G401 (cell line): ENCODE results near the gene AMZ2. TPM values are rescaled to one million over a fixed set of nuclear protein-coding genes. Genes with fewer than 3 reads are reported as not detected.
"Not testable (repeated sequence)": the region's sequence is repeated elsewhere in the genome, so short reads cannot be mapped to it uniquely, and the experiment has no call there.

Experiments
- DNase-seq: peaks from one replicate; pipeline ENCODE4 v3.0.0-alpha.2; 2015; ENCODE audit warnings: low spot score
- in situ Hi-C: cut with HindIII; loops from 2 replicates; pipeline ENCODE4 v1.10.0; 2016; ENCODE audit warnings: low sequenced_read_pairs, mixed read lengths
- total RNA-seq: library from RNA; depleted of rRNA; stranded (reverse); fragments of >200 nt; shearing (Covaris generic); gene quantifications from 2 replicates; pipeline ENCODE4 v1.2.3, GENCODE V29; 2014

The AMZ2 gene
- total RNA-seq, 1 experiment from 2014 or later, result 142 TPM

- no peak for DNase-seq
- in situ Hi-C loops, result no loop called here
Measured at GRCh38 chr17:68239632-68240366, 8.0 kb upstream of the AMZ2 start.

- no peak for DNase-seq
- in situ Hi-C loops, result no loop called here
Measured at GRCh38 chr17:68246271-68247028, 1.4 kb upstream of the AMZ2 start.

- in situ Hi-C loops, result no loop called here
- DNase-seq, result peak; percentile 64
Measured at GRCh38 chr17:68248199-68248825, 469 bp downstream of the AMZ2 start.

DNA sequence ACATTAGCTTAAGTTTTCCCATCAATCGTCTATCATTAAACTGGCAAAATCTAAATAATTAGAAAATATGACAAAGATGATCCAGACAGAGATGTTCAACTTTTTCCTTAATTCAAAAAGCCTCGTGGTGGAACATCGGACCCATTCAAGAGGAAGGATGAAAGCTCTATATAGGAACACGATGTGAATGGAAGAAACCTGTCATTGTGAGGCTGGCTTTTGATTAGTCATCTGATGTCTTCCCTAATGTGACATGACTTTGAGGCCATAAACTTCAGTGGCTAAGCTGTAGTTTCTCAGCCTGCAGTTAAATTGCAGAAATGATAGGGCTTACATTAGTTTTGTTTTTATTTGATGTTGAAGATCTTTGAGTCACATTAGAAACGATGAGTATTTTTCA lies 1.0 kb downstream of the AMZ2 start:
- in situ Hi-C loops, result no loop called here
- DNase-seq, result no peak

DNA sequence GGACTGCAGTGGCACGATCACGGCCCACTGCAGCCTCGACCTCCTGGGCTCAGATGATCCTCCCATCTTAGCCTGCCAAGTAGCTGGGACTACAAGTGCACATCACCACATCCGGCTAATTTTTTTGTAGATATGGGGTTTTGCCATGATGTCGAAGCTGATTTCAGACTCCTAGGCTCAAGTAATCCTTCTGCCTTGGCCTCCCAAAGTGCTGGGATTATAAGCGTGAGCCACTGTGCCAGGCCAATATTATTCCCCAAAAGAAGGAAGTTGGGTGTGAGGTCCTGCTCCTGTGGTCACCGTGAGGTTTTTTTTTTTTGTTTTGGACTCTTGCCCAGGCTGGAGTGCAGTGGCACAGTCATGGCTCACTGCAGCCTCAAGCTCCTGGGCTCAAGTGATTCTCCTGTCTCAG lies 1.5 kb downstream of the AMZ2 start:
- in situ Hi-C loops, result no loop called here

DNA sequence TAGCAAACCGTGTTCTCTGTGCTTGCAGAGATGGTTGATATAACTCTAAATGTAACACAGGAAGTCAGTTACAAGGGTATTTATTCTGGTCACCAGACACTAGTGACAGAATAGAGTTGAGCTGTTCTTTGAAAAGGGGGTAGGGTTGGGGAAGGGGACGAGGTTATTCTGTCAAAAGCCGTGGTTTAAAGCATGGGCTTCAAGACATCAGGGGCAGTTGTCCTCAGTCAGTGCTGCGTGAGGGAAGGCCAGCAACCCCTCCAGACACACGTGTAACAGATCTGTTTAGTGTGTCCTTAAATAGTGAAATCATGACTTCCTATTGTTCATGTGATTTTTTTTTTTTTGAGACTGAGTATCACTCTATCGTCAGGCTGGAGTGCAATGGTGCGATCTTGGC lies 5.6 kb downstream of the AMZ2 start:
- in situ Hi-C loops, DNase-seq: not testable (repeated sequence)

More for the DNA sequence above, 1.5 kb downstream of the AMZ2 start:
- DNase-seq, result no peak

DNA sequence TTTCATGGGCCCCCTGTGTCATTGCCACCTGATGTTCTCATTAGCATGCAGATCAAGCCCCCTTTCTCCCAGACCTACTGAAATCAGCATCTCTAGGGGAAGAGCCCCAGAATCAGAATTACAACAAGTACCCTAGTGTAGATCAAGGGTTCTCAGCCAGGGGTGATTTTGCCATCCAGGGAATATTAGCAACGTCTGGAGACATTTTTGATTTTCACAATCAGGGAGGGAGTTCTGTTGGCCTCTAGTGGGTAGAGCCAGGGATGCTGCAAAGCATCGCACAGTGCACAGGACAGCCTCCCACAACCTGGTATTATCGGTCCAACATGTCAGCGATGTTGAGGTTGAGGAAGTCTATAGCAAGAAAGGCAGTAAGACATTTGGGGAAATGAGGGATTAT lies 7.3 kb downstream of the AMZ2 start:
- no peak for DNase-seq
- in situ Hi-C loops, result no loop called here

DNA sequence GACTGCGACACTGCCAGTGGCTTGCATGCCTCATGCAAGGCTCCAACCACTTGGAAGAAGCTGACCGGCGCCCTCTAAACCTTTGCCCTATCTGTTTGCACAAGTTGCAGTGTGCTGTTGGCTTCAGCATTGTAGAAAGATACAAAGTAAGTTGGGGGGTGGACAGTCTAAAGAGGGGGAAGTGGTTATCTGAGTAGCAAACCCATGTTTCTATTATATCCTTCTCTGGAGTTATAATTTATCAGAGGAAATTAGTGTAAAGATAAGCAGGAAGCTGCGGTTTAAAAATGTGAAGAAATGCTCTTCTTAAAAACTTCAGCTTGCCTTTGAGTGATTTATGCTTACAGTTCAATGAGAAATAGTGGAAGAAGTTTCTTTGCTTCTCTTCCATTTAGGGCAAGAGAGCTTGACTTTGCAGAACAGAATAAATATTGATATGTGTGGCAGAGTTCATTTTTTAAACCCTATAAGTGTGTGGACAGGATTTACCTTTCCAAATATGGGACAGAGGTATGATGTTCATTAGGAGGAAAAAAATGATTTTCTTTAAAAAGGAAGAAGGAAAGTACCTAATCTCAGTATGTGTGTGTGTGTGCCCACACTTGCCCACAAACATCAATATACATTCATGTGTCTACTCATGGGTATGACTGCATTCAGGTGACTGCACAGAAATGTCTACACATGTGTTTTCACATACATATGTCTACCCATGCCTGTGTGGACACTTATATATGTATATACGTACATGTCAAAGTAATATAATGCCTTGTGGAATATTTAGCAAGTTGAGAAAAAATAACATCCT lies 8.1 kb downstream of the AMZ2 start:
- in situ Hi-C loops, result no loop called here
- no peak for DNase-seq

DNA sequence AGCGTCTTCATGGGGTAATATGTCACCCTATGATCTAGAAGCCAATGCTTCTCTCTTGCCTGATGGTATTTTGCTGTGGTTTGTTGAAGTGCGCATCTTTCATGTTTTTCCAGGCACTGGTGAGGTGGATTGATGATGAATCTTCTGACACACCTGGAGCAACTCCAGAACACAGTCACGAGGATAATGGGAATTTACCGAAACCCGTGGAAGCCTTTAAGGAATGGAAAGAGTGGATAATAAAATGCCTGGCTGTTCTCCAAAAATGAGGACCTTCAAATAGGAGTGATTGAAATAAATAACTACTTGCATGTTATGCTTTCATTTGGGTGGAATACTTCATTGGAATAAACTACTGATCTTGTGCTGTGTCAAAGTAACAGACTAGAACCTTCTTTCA lies 8.9 kb downstream of the AMZ2 start:
- in situ Hi-C loops, DNase-seq: not testable (repeated sequence)

- in situ Hi-C loops, result no loop called here
- DNase-seq, result no peak
Measured at GRCh38 chr17:68257934-68258333, 10.1 kb downstream of the AMZ2 start.

GRCh38 chr17:68258890-68259647 lies 11.2 kb downstream of the AMZ2 start:
- DNase-seq, in situ Hi-C loops: not testable (repeated sequence)

DNA sequence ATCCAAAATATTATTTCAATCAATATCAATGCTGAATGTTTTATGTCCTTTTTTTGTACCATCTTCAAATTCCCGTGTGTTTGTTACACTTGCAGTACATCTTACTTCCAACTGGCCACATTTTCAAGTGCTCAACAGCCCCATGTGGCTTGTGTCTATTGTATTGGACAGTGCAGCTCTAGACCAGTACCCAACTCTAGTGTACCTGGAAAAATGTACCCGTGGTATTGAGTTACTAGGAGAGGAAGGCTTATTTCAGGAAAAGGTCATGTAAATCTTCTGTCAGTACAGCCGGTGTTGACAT lies 11.8 kb downstream of the AMZ2 start:
- DNase-seq, result peak; percentile 55
- in situ Hi-C loops, result not testable (repeated sequence)

DNA sequence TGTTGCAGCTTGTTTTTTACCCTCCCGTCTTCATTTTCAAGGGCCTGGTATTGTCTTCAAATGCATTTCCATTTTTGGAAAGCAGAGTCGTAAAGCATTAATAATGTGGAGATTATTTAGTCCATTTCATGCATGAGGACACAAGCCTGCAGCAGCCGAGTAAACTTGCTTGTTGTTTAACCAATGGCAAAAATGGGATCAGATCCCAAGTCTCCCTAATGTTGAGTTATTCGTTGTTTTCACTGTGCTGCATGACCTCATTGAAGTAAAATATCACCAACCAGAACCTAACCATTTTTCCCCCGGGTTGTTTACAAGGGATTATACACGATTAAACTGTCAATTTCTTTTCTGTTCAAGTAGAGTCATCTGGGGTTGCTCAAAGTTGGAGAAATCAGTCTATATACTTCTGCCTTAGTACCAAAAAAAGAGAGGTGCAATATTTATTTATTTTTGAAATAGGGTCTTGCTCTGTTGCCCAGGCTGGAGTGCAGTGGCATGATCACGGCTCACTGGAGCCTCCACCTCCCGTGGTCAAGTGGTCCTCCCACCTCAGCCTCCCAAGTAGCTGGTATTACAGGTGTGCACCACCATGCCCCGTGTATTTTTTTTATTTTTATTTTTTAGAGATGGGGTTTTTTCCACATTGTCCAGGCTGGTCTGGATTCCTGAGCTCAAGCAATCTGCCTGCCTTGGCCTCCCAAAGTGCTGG lies 12.4 kb downstream of the AMZ2 start:
- peak; percentile 69 for DNase-seq
- in situ Hi-C loops, result loop anchor here (10.0 kb wide), 1 partner anchor 205 kb away; no protein-coding TSS in a partner anchor

DNA sequence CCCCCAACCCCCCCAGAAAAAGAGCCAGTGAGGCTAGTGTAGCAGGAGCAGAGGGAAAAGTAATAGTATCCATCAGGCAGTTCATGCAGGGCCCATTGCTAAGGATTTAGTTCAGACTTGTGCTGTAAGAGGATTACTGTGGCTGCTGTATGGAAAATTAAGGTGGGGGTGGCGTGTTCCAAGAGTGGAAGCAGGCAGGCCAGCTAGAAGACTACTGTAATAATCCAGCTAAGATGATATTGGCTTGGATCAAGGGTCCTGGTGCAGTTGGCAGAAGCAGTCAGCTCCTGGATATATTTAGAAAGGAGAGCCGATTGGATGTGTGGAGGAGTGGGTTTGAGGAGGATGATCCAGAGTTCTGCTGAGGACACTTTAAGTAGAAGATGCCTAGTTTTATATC lies 14.6 kb downstream of the AMZ2 start:
- DNase-seq, result not testable (repeated sequence)
- in situ Hi-C loops, result loop anchor here (10.0 kb wide), 1 partner anchor 202 kb away; no protein-coding TSS in a partner anchor

DNA sequence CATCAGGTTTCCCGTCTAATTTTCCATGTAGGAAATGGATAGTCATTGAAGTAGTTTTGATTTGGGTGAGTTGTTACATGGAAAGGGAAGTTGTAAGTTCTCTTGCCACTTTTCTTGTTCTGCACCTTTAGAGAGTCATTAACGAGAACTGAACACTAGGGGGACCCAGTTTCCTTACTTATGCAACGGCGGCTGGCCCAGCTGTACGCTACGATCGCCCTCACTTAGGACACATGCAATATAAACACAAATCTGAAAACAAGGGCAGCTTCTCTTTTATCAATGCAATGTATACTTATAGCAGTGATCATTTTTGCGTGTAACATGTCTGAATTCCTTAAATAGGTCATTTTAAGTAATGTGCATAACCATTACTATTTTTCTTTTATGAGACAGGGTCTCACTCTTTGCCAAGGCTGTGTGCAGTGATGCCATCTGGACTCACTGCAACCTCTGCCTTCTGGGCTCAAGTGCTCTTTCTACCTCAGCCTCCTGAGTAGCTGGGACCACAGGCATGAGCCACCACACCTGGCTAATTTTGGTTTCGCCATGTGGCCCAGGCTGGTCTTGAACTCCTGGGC lies 15.3 kb downstream of the AMZ2 start:
- in situ Hi-C loops, result loop anchor here (10.0 kb wide), 1 partner anchor 202 kb away; no protein-coding TSS in a partner anchor
- peak; percentile 72 for DNase-seq

- not testable (repeated sequence) for DNase-seq
- in situ Hi-C loops, result loop anchor here (10.0 kb wide), 1 partner anchor 199 kb away; no protein-coding TSS in a partner anchor
Measured at GRCh38 chr17:68265833-68266232, 18.0 kb downstream of the AMZ2 start.

- DNase-seq, result no peak
- in situ Hi-C loops, result no loop called here
Measured at GRCh38 chr17:68273722-68274121, 25.9 kb downstream of the AMZ2 start.

DNA sequence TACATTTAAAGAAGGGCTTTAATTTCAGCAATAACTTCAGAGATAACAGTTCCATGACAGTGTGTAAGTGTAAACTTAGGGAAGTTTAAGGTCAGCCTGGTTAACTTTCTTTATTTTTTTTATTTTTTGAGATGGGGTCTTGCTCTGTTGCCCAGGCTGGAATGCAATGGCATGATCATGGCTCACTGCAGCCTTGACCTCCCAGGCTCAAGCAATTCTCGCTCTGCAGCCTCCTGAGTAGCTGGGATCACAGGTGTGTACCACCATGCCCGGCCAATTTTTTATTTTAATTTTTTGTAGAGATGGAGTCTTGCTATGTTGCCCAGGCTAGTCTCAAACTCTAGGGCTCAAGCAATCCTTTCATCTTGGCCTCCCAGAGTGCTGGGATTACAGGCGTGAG lies 28.5 kb downstream of the AMZ2 start:
- DNase-seq, in situ Hi-C loops: not testable (repeated sequence)
